GM21619 (cell line): ENCODE data around the gene LRRC72.
"Not testable (repeated sequence)": the region's sequence is repeated elsewhere in the genome, so short reads cannot be mapped to it uniquely, and the experiment has no call there.

Experiments used
- ATAC-seq: cut with Tn5 transposase; IDR thresholded peaks from one replicate; pipeline ENCODE4 v1.9.1; 2021; ENCODE audit not compliant: unreplicated experiment

The LRRC72 gene

DNA sequence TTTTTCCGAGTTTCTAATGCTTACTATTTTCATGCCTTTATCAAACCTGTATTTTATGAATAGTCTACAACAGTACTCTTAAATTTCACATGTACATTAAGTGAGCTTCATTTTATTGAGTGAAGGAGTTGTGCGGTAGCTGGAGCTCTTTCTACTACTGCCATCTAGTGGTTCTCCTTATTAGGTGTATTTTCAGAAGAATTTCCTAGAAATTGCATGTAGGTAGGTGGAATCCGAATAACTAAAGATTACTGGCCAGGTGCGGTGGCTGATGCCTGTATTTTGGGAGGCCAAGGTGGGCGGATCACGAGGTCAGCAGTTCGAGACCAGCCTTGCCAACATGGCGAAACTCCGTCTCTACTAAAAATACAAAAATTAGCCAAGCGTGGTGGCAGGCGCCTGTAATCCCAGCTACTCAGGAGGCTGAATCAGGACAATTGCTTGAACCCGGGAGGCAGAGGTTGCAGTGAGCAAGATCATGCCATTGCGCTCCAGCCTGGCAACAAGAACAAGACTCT is 38.3 kb downstream of the LRRC72 start:
- ATAC-seq = peak; percentile 53

DNA sequence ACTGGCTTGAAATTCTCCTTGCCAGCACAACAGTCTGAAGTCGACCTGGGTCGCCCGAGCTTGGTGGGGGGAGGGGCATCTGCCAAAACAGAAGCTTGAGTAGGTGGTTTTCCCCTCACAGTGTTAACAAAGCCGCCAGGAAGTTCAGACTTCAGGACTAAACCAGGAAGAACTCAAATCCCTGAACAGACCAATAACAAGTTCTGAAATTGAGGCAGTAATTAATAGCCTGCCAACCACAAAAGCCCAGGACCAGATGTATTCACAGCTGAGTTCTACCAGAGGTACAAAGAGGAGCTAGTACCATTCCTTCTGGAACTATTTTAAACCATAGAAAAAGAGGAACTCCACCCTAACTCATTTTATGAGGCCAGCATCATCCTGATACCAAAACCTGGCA is 45.3 kb downstream of the LRRC72 start:
- no peak for ATAC-seq

DNA sequence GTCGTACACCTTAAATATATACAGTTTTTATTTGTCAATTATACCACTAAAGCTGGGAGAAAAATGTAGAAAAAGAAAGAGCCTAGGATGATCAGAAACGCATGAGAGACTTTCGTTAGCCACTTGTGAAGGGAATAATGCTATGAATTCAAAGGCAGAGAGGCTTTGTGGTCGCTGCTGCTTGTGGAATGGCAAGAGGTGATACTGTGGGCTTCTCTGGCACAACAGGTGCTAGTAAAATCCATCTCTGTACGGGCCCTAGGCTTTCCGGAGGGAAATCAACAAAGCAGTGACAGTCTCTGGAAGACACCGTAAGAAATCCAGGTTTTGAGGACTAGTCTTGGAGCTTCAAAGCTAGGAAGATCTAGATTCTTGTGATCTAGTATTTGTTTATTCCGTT is 52.6 kb downstream of the LRRC72 start:
- ATAC-seq = no peak

DNA sequence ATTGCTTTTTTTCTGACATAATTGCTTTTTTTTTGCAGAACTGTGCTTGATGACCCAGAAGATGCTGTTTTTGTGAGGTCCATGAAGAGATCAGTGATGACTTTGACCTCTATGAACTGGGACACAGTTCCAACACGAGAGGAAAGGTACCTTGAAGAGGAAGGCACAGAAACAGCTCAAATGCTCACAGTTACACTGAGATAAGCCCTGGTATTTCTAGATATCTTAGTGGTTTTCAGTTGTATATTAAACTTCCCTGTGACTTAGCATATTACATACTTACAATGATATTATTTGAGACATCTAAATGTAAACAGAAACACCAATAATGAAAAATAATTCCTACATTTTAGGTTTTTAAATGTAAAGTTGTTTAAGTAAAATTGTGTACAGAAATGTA is 54.7 kb downstream of the LRRC72 start:
- no peak for ATAC-seq

DNA sequence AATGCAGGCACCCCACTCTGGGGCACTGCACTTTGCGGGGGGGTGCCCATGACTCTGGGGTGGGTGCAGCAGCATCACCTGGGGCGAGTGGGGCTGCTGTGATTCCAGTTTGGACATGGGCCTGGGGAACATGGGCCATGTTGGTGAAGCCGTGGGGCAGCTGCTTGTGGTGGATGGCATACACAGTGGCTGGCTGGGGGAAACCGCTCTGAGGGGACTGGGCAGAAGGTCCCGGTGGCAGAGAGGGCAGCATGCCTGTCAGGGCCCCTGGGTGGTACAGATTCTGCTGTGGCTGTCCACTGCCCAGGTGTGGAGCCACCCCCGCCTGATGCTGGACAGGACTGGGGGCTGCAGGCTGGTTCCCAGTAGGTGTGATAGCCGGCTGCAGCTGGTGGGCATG is 57.2 kb downstream of the LRRC72 start:
- ATAC-seq = no peak

DNA sequence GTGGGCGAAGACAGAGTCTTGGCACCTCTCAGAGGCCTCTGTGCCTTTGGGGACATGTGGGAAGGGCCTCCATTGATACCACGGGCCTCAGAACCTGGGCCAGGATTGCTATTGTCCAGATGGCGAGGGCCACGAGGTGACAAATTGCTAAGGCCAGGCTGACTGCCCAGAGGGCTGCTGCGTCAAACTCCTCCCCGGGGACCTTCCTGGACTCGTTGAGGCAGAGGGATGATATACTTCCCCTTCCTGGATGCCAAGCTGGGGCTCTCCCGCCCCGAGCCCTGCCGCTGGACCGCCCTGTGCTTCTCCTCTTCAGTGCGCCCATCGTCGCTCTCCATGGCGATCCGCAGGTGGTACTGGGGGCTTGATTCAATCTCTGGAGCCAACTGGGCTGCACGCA is 58.9 kb downstream of the LRRC72 start:
- no peak for ATAC-seq

DNA sequence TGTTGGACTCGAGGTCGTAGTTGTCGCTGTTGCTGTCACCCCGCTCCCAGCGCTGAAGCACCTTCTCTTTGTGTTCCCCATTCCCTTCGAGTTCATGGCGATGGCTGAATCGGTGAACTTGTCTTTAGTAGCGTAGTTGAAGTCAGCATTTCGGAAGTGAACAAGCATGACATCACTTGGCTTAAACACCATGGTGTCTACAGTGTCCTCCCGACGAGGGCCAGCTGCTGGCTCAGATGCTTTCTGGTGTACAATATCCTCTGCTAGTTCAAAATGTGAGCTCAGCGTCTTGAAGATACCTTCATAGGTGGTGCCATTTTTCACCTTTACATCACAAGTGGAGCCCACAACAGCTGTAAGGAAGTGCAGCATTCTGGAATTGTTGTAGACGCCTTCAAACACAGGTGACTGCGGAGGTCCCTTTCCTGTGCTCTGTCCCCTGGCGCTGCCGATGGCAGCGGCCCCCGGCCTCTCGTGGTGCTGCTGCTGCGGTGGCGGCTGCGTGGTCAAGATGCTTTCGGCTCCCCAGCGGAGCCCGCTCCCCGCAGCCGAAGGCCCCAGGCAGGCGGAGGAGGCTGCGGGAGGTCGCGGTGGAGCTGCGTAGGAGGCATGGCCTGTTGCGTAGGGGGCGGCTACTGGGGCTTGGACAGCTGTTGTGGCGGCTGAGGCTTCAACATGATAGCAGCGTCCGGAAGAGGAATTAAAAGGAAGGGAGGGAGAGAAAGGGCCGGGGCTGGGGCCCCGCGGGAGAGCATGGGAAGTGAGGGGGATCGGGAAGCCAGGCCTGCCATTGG is 59.7 kb downstream of the LRRC72 start:
- ATAC-seq = no peak

DNA sequence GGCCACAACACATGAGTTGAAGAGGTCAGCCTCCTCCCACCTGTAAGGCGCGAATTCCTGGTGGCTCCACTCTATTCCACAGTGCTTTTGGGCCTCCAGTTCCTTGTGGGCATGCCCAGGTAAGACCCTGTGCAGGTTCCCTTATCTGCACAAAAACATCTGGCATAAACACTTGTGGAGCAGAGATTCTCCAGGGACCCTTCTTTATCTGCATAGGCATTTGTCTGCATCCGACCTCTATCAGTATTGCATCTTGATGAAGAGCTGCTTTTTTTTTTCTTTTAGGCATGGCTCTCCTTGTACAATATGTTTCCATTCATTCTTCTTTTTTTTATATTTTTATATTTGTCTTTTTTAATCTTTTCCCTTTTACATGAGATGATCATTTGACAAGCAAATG is 60.5 kb downstream of the LRRC72 start:
- ATAC-seq = no peak

DNA sequence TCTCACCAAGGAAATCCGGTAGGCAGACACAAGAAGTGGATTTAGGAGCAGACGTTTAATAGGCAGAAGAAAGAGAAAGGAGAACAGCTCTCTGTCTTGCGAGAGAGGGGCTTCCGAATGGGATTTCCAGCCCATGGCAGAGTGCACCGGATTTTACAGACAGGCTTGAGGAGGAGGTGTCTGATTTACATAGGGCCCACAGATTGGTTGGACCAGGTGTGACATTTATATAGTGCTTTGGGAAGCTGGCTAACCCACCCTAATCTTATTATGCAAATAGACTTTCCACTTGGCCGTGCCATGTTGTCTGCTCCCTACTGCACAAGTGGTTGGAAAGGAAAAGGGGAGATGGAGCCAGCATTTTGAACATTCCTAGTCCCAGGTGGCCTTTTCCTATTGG is 61.2 kb downstream of the LRRC72 start:
- ATAC-seq = no peak

DNA sequence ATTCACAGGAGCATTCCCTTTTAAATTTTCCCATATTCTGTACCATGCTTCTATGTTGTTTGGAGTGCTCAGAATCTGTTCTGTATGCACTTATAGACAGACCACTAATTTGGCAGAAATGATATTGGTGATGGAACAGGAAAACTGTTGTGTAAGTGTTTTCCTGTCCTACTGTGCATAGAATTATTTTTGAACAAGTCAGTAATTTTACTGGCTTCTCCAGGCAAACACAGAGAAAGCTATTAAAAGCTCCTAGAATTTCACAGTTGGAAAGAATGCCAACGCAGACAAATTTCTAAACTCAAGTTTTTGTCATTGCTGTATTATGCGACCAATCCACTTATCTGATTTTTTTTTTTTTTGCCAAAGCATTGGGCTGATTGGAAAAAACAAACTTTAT is 63.3 kb downstream of the LRRC72 start:
- ATAC-seq = no peak

DNA sequence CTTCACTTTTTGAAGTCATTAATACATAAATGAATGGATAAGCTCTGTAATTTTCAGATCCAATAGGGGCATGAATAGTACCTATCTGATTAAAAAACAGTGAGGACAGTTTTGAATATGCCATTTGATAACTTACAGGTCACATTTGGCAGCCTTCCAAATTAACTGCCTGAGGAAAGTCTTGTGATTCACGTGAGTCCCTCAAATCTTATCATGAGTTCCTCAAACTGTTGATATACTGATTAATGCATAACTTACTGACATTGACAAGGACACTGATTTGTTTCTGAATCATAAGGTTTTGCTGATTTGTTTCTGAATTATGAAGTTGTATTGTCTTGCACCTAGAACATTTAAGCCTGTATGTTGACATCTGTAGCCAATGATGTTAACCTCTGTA is 63.8 kb downstream of the LRRC72 start:
- no peak for ATAC-seq

DNA sequence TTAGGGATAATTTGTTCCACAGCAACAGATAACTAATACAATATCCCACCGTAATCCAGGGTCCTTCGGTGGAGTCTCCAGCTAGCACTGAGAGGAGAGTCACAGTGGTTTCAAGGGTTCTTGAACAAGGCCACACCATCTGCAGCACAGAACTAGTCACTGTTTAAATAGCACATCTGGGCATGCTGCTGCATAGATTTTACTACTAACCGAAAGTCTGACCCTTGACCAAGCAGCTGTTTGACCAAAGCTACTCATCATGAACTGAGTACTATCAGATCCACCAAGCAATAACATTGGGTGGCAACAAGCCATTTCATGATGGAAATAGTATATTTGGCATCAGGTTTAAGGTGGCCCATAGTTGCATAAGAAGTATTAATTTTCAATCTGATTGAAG is 65.8 kb downstream of the LRRC72 start:
- ATAC-seq = no peak

DNA sequence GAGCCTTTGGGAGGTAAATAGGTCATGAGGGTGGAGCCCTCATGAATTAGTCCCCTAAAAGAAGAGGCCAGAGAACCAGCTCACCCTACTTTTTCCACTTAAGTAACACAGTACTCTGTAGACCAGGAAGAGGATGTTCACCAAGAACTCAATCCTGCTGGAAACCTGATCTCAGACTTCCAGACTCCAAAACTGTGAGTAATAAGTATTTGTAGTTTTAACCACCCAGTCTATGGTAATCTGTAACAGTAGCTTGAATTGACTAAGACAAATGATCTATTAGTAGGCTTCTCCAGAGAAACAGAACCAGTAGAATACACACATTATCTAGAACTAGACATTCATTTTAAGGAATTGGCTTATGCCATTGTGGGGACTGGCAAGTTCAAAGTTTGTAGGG is 67.4 kb downstream of the LRRC72 start:
- no peak for ATAC-seq

DNA sequence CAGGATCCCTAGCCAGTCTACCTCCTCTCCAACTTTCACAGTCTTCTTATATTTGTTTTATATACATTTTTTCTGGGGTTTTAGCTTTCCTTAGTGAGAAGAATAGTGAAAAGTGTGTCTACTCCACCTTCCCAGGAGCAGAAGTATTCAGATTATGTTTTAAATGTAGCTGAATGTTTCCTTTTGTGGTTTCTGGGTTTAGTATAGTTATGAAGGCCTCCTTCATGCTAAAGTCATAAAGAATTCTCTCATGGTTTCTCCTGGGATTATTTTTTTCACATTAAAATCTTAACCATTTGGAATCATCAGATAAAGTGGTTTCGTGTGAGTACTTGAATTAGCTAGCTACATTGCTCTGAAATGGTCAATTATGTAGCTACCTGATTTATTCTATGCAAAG is 68.1 kb downstream of the LRRC72 start:
- no peak for ATAC-seq

DNA sequence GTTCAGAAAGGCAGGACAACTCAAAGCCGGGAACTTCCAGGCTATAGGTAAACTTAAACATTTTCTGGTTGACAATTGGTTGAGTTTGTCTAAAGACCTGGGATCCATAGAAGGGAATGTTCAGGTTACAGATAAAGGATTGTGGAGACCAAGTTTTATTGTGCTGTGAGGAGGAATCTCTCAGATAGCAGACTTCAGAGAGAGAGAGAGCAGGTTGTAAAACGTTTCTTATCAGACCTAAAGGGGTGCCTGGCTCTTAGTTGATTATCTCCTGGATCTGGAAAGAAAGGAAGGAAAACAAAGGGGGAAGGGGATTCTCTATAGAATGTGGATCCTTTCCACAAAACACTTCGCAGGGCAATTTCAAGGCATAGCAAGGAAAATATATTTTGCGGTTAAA is 69.0 kb downstream of the LRRC72 start:
- ATAC-seq = not testable (repeated sequence)

DNA sequence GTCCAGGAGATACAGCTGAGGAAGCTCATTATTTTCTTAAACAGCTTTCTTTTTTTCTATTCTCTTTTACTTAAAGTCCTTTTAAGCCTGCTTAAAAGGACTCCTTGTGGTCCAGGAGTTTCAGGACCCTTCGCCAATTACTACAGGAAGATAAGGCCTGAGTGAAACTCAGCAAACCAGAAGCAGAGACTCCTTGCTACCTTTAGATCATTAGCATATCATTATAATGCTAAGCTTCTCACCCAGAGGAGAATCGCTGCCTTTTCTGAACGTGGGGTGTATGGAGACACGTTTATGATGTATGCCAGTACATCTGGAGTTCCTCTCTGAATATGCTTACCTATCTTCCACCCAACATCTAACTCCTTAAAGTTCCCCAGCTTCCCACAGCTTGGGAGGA is 71.4 kb downstream of the LRRC72 start:
- ATAC-seq = no peak

DNA sequence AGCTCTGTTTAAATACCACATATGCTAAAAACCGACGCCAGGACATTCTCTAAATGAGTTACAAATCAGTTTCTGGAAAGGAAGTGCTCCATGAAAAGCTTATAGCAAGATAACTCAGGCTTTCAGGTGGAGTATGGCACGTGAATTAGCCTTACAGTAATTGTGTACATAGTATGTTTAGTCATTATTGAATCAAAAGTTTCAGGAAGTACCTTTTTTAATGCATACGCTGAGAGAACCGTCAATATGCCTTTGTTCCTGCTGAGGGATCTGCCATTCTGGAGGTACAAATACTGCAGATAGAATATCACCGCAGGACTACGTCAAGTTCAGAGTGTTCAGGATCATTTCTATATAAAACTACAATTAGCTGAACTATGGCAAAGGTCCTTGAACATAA is 73.2 kb downstream of the LRRC72 start:
- ATAC-seq = no peak

DNA sequence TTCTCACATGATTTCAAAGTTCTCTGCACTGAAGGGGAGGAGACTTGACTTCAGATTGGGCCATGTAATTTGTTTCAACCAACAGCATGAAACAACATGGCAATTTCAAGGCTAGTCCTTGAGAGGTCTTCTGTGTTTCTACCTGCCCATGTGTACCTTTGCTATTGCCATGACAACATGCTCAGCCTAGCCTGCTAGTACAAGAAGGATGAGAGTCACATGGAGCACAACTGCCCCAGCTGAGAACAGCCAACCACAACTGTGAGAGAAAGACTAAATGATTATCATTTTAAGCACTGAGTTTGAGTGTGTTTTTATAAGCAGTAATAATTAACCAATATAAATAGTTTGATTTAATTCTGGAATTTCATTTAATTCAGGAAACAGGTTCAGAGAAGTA is 77.0 kb downstream of the LRRC72 start:
- no peak for ATAC-seq

DNA sequence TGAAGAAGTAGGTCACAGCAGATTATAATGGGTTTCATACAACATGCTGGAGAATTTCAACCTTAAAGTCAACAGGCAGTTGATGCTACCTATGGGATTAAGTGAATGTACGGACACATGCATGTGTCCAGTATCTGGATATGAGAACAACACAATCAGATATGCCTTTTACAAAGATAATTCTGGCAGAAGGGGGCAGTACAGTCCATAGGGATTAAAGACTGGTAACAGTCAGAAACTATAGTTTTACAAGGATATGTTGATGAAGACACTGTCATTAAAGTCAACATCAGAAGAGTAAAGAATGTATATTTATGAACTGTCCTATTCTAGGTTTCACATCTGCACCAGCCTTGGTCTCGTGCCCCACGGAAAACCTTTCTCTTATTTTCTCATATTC is 77.4 kb downstream of the LRRC72 start:
- no peak for ATAC-seq

DNA sequence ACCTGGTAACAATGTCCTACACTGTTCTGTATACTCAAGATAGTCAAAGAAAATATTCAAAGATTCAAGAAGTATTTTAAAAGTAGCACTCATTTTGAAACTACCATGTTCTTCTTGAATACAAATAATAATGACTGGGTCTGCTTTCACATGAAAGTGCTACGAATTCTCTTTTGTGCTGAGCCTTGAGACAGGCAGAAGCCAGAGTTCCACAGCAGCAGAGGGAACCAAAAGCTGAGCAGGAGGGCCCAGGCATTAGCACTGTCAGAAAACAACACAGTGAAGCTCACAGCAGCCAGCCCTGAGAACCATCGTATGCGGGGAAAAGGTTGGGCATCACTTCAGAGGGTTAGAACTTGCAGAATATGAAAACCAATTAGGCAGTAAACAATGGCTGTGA is 80.1 kb downstream of the LRRC72 start:
- no peak for ATAC-seq

DNA sequence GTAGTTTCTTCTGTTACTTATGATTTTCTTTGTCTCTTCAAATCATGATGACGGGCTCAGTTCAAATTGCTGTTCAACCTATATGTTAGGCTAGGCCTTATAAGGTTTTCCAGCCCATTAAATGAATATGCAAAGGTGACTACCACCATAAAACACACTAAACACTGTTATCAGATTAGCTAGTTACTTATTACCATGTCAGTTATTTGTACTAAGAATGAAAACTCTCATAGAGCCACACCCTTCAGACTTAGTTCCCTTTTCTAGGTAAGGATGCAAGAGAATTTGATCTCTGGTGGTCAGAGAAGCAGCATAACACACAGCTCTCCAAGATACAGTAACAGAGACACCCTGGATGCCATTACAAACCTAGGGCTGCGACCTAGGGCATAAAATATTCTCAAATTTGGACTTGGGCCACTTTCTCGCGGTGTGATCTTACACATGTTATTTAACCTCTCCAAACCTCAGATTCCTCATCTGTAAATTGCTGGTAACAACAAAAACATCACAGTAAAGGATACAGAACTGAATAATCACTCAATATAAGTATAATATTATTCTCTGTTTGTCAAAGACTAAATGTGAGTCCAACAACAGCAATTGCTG is 83.3 kb downstream of the LRRC72 start:
- ATAC-seq = no peak

DNA sequence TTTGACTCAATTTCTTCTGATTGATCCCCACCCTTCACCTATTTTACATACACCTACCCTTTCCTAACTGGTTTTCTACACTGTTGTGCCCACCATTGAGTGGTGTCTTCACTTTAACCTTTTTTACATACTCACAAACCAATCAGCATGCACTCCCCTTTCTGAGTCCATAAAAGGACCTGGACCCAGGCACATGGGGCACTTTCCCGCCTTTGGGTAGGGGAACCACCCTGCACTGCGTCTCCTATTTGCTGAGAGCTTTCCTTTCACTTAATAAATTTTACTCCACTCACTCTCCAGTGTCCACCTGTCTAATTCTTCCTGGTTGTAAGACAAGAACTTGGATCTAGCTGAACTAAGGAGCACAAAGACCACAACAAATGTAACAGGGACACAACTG is 85.1 kb downstream of the LRRC72 start:
- ATAC-seq = no peak

DNA sequence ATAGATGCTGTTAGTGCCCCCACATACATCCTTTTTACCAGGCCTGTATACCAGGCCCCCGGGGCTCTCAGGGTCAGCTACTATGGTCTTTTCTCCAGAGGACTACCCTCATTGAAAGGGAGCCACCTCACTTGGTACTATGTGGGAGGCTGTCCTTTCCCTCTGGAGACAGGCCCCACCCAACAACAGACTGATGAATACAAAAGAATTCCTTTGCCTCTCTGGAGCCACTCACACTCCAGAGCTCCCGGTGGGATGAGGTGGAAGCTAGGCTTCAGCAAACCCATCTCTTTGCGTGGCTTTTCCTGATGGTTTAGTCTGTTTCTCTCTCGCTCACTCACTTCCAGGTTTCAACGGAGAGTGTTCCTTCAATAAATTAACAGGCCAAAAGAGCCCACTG is 88.6 kb downstream of the LRRC72 start:
- ATAC-seq = no peak
